Prostate gland (tissue), 2 donors: ENCODE data around the gene EFR3B.

Experiments used
- CTCF ChIP-seq, 4 experiments: fragments of 200-600 bp in 2 of 4; fragments of 450-650 bp in 2 of 4; sonication (generic) in 2 of 4; IDR thresholded peaks; 1 replicate in 3 of 4; 2 replicates in 1 of 4; pipeline ENCODE4 v1.5.1; 2016 to 2019; ENCODE audit warnings: antibody characterized with exemption in 4 of 4, mild to moderate bottlenecking in 2 of 4, moderate library complexity in 2 of 4
- POLR2A ChIP-seq: fragments of 450-650 bp; IDR thresholded peaks from one replicate; pipeline ENCODE4 v1.6.1; 2016; ENCODE audit warnings: antibody characterized with exemption, mild to moderate bottlenecking
- POLR2AphosphoS5 ChIP-seq: sonication (generic); formaldehyde crosslinking; IDR thresholded peaks from one replicate; pipeline ENCODE4 v1.6.1; 2017; ENCODE audit warnings: antibody characterized with exemption

GRCh38 chr2:25125976-25126375, 84.1 kb downstream of the EFR3B start:
- no peak for TF ChIP-seq CTCF (IDR thresholded peaks at IDR 0.05)
- no peak for TF ChIP-seq POLR2A
- TF ChIP-seq POLR2AphosphoS5: no peak
